NOMO-1 treated with DMSO at 0.1 percent for 48 hours (cell line): Measurements from ENCODE around the gene NAV2.

Source experiments
- DNase-seq: peaks from one replicate; lab custom pipeline; 2025; ENCODE audit not compliant: unreplicated experiment; lab: John Stamatoyannopoulos, UW

The NAV2 gene

GRCh38 chr11:20031155-20032001, 318.7 kb downstream of the NAV2 start:
- no peak for DNase-seq

- no peak for DNase-seq
These were observed 319.5 kb downstream of the NAV2 start for GRCh38 chr11:20032127-20032526.

- no peak for DNase-seq
These were observed 320.1 kb downstream of the NAV2 start for GRCh38 chr11:20032577-20033260.

- no peak for DNase-seq
These were observed 321.2 kb downstream of the NAV2 start for GRCh38 chr11:20033806-20034205.

GRCh38 chr11:20034941-20035340, 322.3 kb downstream of the NAV2 start:
- DNase-seq: no peak

- DNase-seq: no peak
These were observed 322.7 kb downstream of the NAV2 start for GRCh38 chr11:20035375-20035700.

GRCh38 chr11:20035701-20036601, 323.3 kb downstream of the NAV2 start:
- DNase-seq: no peak

- no peak for DNase-seq
These were observed 324.1 kb downstream of the NAV2 start for GRCh38 chr11:20036626-20037335.

GRCh38 chr11:20037396-20038153, 324.9 kb downstream of the NAV2 start:
- DNase-seq: no peak

- DNase-seq: no peak
These were observed 325.8 kb downstream of the NAV2 start for GRCh38 chr11:20038412-20038811.

GRCh38 chr11:20038972-20039371, 326.3 kb downstream of the NAV2 start:
- DNase-seq: no peak

- no peak for DNase-seq
These were observed 328.9 kb downstream of the NAV2 start for GRCh38 chr11:20041499-20041898.

- DNase-seq: no peak
These were observed 329.5 kb downstream of the NAV2 start for GRCh38 chr11:20042045-20042639.

GRCh38 chr11:20042811-20043341, 330.2 kb downstream of the NAV2 start:
- no peak for DNase-seq

- no peak for DNase-seq
These were observed 331.4 kb downstream of the NAV2 start for GRCh38 chr11:20043992-20044391.

GRCh38 chr11:20045098-20045688, 332.6 kb downstream of the NAV2 start:
- DNase-seq: no peak

- DNase-seq: peak; percentile 61
These were observed 333.8 kb downstream of the NAV2 start for GRCh38 chr11:20046416-20046815.

GRCh38 chr11:20047006-20047768, 334.6 kb downstream of the NAV2 start:
- no peak for DNase-seq
